GM23248 (cell line): ENCODE results near the gene LRBA.

Experiments used
- EZH2 ChIP-seq: fragments of 200-600 bp; sonication (generic); IDR thresholded peaks from 2 replicates; pipeline ENCODE4 v1.6.1; 2018; ENCODE audit warnings: antibody characterized with exemption, mild to moderate bottlenecking; ENCODE audit not compliant: insufficient read depth, poor library complexity, severe bottlenecking
- EZH2phosphoT487 ChIP-seq: fragments of 200-600 bp; sonication (generic); IDR thresholded peaks from 2 replicates; pipeline ENCODE4 v1.6.1; 2018; ENCODE audit warnings: antibody characterized with exemption, moderate library complexity, mild to moderate bottlenecking, low read depth; ENCODE audit not compliant: insufficient read depth

DNA sequence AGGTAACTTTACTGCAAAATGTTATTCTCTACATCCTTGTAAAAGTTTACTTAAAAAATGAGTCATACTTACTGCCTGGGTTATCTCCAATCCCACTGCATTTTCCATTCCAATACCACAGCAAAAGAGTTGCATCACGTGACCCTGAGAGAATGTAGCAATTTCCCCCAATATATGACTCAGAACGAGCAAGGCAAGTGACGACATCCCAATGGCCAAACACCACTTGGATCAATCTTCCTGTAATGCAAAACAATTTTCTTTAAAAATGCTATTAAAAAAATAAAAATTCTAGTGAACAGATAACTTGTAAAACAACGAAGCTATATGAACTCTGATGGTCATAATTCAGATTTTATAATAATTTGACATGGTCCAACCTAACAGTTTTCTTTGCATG lies 712.5 kb downstream of the LRBA start:
- TF ChIP-seq EZH2 (no peak), EZH2phosphoT487 (no peak)
